Testis (tissue), 2 donors: ENCODE results near the gene CRADD.

ENCODE experiments used
- POLR2A ChIP-seq: fragments of 450-650 bp; IDR thresholded peaks from one replicate; pipeline ENCODE4 v1.6.1; 2017; ENCODE audit warnings: antibody characterized with exemption, mild to moderate bottlenecking, moderate library complexity
- TF ChIP-seq, protein P1 (sequence below), 3 experiments: fragments of 450-650 bp in 2 of 3; fragments of 200-600 bp in 1 of 3; sonication (generic) in 1 of 3; IDR thresholded peaks; one replicate each; pipeline ENCODE4 v1.5.1; 2016 to 2019; ENCODE audit warnings: antibody characterized with exemption in 3 of 3, mild to moderate bottlenecking in 2 of 3, moderate library complexity in 1 of 3

GRCh38 chr12:93634416-93634815 lies 42.8 kb upstream of the CRADD start:
- TF ChIP-seq, protein P1, sequence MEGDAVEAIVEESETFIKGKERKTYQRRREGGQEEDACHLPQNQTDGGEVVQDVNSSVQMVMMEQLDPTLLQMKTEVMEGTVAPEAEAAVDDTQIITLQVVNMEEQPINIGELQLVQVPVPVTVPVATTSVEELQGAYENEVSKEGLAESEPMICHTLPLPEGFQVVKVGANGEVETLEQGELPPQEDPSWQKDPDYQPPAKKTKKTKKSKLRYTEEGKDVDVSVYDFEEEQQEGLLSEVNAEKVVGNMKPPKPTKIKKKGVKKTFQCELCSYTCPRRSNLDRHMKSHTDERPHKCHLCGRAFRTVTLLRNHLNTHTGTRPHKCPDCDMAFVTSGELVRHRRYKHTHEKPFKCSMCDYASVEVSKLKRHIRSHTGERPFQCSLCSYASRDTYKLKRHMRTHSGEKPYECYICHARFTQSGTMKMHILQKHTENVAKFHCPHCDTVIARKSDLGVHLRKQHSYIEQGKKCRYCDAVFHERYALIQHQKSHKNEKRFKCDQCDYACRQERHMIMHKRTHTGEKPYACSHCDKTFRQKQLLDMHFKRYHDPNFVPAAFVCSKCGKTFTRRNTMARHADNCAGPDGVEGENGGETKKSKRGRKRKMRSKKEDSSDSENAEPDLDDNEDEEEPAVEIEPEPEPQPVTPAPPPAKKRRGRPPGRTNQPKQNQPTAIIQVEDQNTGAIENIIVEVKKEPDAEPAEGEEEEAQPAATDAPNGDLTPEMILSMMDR (IDR thresholded peaks at IDR 0.05), result no peak
- TF ChIP-seq POLR2A, result no peak
